GM12891 (cell line): ENCODE measurements around the gene LRMDA.
"Not testable (repeated sequence)": the region's sequence is repeated elsewhere in the genome, so short reads cannot be mapped to it uniquely, and the experiment has no call there.

Experiments
- DNase-seq: peaks from one replicate; pipeline ENCODE4 v3.0.0; 2011; ENCODE audit warnings: low spot score; ENCODE audit not compliant: insufficient read length
- FAIRE-seq: peaks from 2 replicates; lab custom pipeline; 2011; peaks lifted over from hg19 to GRCh38; lab: Jason Lieb, UNC
- PAX5 ChIP-seq: IDR thresholded peaks from 2 replicates; pipeline ENCODE4 v1.6.1; 2011; ENCODE audit warnings: low read length, moderate library complexity, mild to moderate bottlenecking; ENCODE audit not compliant: insufficient read depth, severe bottlenecking
- POLR2A ChIP-seq: IDR thresholded peaks from 2 replicates; pipeline ENCODE4 v1.6.1; 2011; ENCODE audit warnings: low read depth, low read length, control low read depth
- POLR2AphosphoS5 ChIP-seq: IDR thresholded peaks from 2 replicates; pipeline ENCODE4 v1.6.1; 2011; ENCODE audit warnings: low read depth, low read length, control low read depth
- POU2F2 ChIP-seq: IDR thresholded peaks from 2 replicates; pipeline ENCODE4 v1.6.1; 2011; ENCODE audit warnings: low read depth, mild to moderate bottlenecking, control low read depth, low read length, moderate library complexity
- SPI1 ChIP-seq: IDR thresholded peaks from 2 replicates; pipeline ENCODE4 v1.6.1; 2011; ENCODE audit warnings: low read depth, low read length, control low read depth
- TAF1 ChIP-seq: IDR thresholded peaks from 2 replicates; pipeline ENCODE4 v1.6.1; 2011; ENCODE audit warnings: low read depth, low read length, control low read depth

The LRMDA gene

GRCh38 chr10:75600833-75601232, 169.4 kb downstream of the LRMDA start:
- DNase-seq = no peak
- FAIRE-seq = no peak
- TF ChIP-seq PAX5 = no peak
- TF ChIP-seq POU2F2 = no peak
- TF ChIP-seq POLR2AphosphoS5 = no peak
- no peak for TF ChIP-seq SPI1
- no peak for TF ChIP-seq POLR2A
- TF ChIP-seq TAF1 = no peak

- no peak for FAIRE-seq
- TF ChIP-seq POU2F2 = no peak
- TF ChIP-seq POLR2AphosphoS5 = no peak
- no peak for TF ChIP-seq SPI1
- TF ChIP-seq TAF1 = no peak
- no peak for TF ChIP-seq POLR2A
- no peak for TF ChIP-seq PAX5
- DNase-seq = no peak
Observed at GRCh38 chr10:75602341-75602740, 170.9 kb downstream of the LRMDA start.

GRCh38 chr10:75605096-75605495, 173.7 kb downstream of the LRMDA start:
- FAIRE-seq (no peak), DNase-seq (no peak)
- TF ChIP-seq SPI1 = no peak
- no peak for TF ChIP-seq POU2F2
- TF ChIP-seq TAF1 = no peak
- no peak for TF ChIP-seq PAX5
- TF ChIP-seq POLR2AphosphoS5 = no peak
- no peak for TF ChIP-seq POLR2A

- not testable (repeated sequence) for DNase-seq, FAIRE-seq
Observed at GRCh38 chr10:75605795-75606194, 174.4 kb downstream of the LRMDA start.

- TF ChIP-seq POU2F2 = no peak
- TF ChIP-seq SPI1 = no peak
- no peak for TF ChIP-seq POLR2A
- no peak for TF ChIP-seq POLR2AphosphoS5
- TF ChIP-seq PAX5 = no peak
- no peak for TF ChIP-seq TAF1
- peak; percentile 65 for FAIRE-seq
- DNase-seq = no peak
Observed at GRCh38 chr10:75606203-75606779, 174.9 kb downstream of the LRMDA start.

- no peak for DNase-seq
- TF ChIP-seq SPI1 (no peak), TAF1 (no peak), POU2F2 (no peak), POLR2AphosphoS5 (no peak), PAX5 (no peak), POLR2A (no peak)
- FAIRE-seq = no peak
Observed at GRCh38 chr10:75607576-75607975, 176.2 kb downstream of the LRMDA start.

GRCh38 chr10:75610183-75610582, 178.8 kb downstream of the LRMDA start:
- FAIRE-seq (no peak), DNase-seq (no peak)
- TF ChIP-seq POU2F2 = no peak
- no peak for TF ChIP-seq POLR2AphosphoS5
- TF ChIP-seq TAF1 = no peak
- no peak for TF ChIP-seq SPI1
- no peak for TF ChIP-seq PAX5
- no peak for TF ChIP-seq POLR2A

GRCh38 chr10:75611172-75611992, 180.0 kb downstream of the LRMDA start:
- FAIRE-seq (peak; percentile 28), DNase-seq (no peak)
- TF ChIP-seq POLR2A (no peak), PAX5 (no peak), SPI1 (peak; percentile 71)

GRCh38 chr10:75611993-75612372, 180.6 kb downstream of the LRMDA start:
- DNase-seq = no peak
- TF ChIP-seq POU2F2 (no peak), PAX5 (no peak), SPI1 (no peak), POLR2AphosphoS5 (no peak), POLR2A (no peak), TAF1 (no peak)
- no peak for FAIRE-seq
